Measurements from ENCODE around the gene TMEM156.

DNA sequence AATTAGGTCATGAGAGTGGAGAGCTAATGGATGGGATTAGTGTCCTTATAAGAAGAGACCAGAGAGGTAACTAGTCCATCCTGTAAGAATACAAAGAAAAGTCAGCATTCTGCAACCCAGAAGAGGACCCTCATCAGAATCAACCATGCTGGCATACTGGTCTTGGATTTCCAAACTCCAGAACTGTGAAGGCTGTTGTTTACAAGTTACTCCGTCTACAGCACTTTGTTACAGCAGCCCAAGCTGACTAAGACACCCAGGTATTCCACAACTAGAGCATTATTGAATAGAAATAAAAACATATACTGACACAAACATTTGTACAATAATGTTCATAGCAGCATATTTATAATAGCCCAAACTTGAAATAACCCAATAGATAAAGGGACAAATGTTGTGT lies 9.2 kb downstream of the TMEM156 start:
- TF ChIP-seq GATA3 (IDR thresholded peaks at IDR 0.05; ENCODE audit: low read depth, low read length) (no peak), GATA2 (IDR thresholded peaks at IDR 0.05; ENCODE audit: low read depth, low read length) (no peak)
